ENCODE results near the gene SELENOI. TPM values are rescaled to one million over a fixed set of nuclear protein-coding genes. Genes with fewer than 3 reads are reported as not detected.
A peak's percentile ranks its signal among the peaks of the same experiment; 100 is the strongest.

Gene SELENOI
- total RNA-seq, 1 donor from 2014 or later: 51.9 TPM

- peaks cover 19% of the 10 kb centered on the region for H3K4me1 ChIP-seq (ENCODE audit: insufficient read depth, low read length)
- H3K36me3 ChIP-seq (ENCODE audit: insufficient read depth, low read length): no peaks in the 10 kb centered on the region
- H2AFZ ChIP-seq (ENCODE audit: low read depth, low read length): peak overlapping the region; percentile 100
- no peak overlapping the region for H3K4me3 ChIP-seq (ENCODE audit: insufficient read depth, low read depth, low read length)
- Mint-ChIP-seq H3K9me3 (ENCODE audit: unreplicated experiment) (no peaks in the 10 kb centered on the region), H3K36me3 (ENCODE audit: low read depth, unreplicated experiment) (peaks cover 3% of the 10 kb centered on the region), H3K27ac (ENCODE audit: unreplicated experiment) (no peak overlapping the region), H3K4me1 (ENCODE audit: low read depth, unreplicated experiment) (peaks cover 3% of the 10 kb centered on the region), H3K27me3 (ENCODE audit: low read depth, unreplicated experiment) (peaks cover 14% of the 10 kb centered on the region), H3K4me3 (ENCODE audit: unreplicated experiment) (no peak overlapping the region)
- H3K9me3 ChIP-seq (ENCODE audit: insufficient read depth, low read depth, low read length): no peaks in the 10 kb centered on the region
- H3K9ac ChIP-seq (ENCODE audit: low read length): peak overlapping the region; percentile 80
- no peak overlapping the region for H3K27ac ChIP-seq (ENCODE audit: low read depth, low read length)
- no peaks in the 10 kb centered on the region for H4K20me1 ChIP-seq (ENCODE audit: insufficient read depth, low read length)
- no peaks in the 10 kb centered on the region for H3K27me3 ChIP-seq (ENCODE audit: insufficient read depth, low read length)
- peak overlapping the region; percentile 96 for H3K4me2 ChIP-seq (ENCODE audit: low read length)
- TF ChIP-seq EZH2 (IDR thresholded peaks at IDR 0.05; ENCODE audit: insufficient read depth, low read length) (no peak), CTCF (IDR thresholded peaks at IDR 0.05; ENCODE audit: insufficient read depth, low read depth, low read length) (no peak)
- FAIRE-seq (no peak), DNase-seq (ENCODE audit: low read depth) (no peak)
- no peaks in the 10 kb centered on the region for H3K79me2 ChIP-seq (ENCODE audit: insufficient read depth, low read length)
Measured at GRCh38 chr2:26298286-26298637, 47.7 kb upstream of the SELENOI start.

- peaks cover 15% of the 10 kb centered on the region for H3K27me3 Mint-ChIP-seq (ENCODE audit: low read depth, unreplicated experiment)
- Histone ChIP-seq H2AFZ (ENCODE audit: low read depth, low read length) (peak overlapping the region; percentile 100), H3K9ac (ENCODE audit: low read length) (peak overlapping the region; percentile 80), H3K4me2 (ENCODE audit: low read length) (peak overlapping the region; percentile 96), H3K4me3 (ENCODE audit: insufficient read depth, low read depth, low read length) (peak overlapping the region; percentile 62), H3K4me1 (ENCODE audit: insufficient read depth, low read length) (peaks cover 19% of the 10 kb centered on the region), H3K9me3 (ENCODE audit: insufficient read depth, low read depth, low read length) (no peaks in the 10 kb centered on the region), H3K27me3 (ENCODE audit: insufficient read depth, low read length) (no peaks in the 10 kb centered on the region), H3K79me2 (ENCODE audit: insufficient read depth, low read length) (no peaks in the 10 kb centered on the region), H4K20me1 (ENCODE audit: insufficient read depth, low read length) (no peaks in the 10 kb centered on the region), H3K36me3 (ENCODE audit: insufficient read depth, low read length) (no peaks in the 10 kb centered on the region), H3K27ac (ENCODE audit: low read depth, low read length) (peak overlapping the region; percentile 50)
- peaks cover 3% of the 10 kb centered on the region for H3K4me1 Mint-ChIP-seq (ENCODE audit: low read depth, unreplicated experiment)
- DNase-seq (ENCODE audit: low read depth) (peak; percentile 43), FAIRE-seq (no peak)
- H3K36me3 Mint-ChIP-seq (ENCODE audit: low read depth, unreplicated experiment): peaks cover 3% of the 10 kb centered on the region
- H3K27ac Mint-ChIP-seq (ENCODE audit: unreplicated experiment): no peak overlapping the region
- no peak for TF ChIP-seq CTCF (IDR thresholded peaks at IDR 0.05; ENCODE audit: insufficient read depth, low read depth, low read length)
- TF ChIP-seq EZH2 (IDR thresholded peaks at IDR 0.05; ENCODE audit: insufficient read depth, low read length): no peak
- no peak overlapping the region for H3K4me3 Mint-ChIP-seq (ENCODE audit: unreplicated experiment)
- H3K9me3 Mint-ChIP-seq (ENCODE audit: unreplicated experiment): no peaks in the 10 kb centered on the region
Measured at GRCh38 chr2:26298638-26299393, 47.1 kb upstream of the SELENOI start.

GRCh38 chr2:26299471-26300101, 46.4 kb upstream of the SELENOI start:
- Histone ChIP-seq H3K4me3 (ENCODE audit: insufficient read depth, low read depth, low read length) (peak overlapping the region; percentile 62), H3K4me1 (ENCODE audit: insufficient read depth, low read length) (peaks cover 19% of the 10 kb centered on the region), H3K9me3 (ENCODE audit: insufficient read depth, low read depth, low read length) (no peaks in the 10 kb centered on the region), H3K79me2 (ENCODE audit: insufficient read depth, low read length) (no peaks in the 10 kb centered on the region), H3K9ac (ENCODE audit: low read length) (peak overlapping the region; percentile 80), H3K4me2 (ENCODE audit: low read length) (peak overlapping the region; percentile 96), H3K27me3 (ENCODE audit: insufficient read depth, low read length) (no peaks in the 10 kb centered on the region), H2AFZ (ENCODE audit: low read depth, low read length) (peak overlapping the region; percentile 100), H3K36me3 (ENCODE audit: insufficient read depth, low read length) (no peaks in the 10 kb centered on the region), H3K27ac (ENCODE audit: low read depth, low read length) (peak overlapping the region; percentile 50), H4K20me1 (ENCODE audit: insufficient read depth, low read length) (no peaks in the 10 kb centered on the region)
- no peak for FAIRE-seq
- peak; percentile 53 for DNase-seq (ENCODE audit: low read depth)
- Mint-ChIP-seq H3K27me3 (ENCODE audit: low read depth, unreplicated experiment) (peaks cover 15% of the 10 kb centered on the region), H3K4me1 (ENCODE audit: low read depth, unreplicated experiment) (peaks cover 3% of the 10 kb centered on the region), H3K27ac (ENCODE audit: unreplicated experiment) (no peak overlapping the region), H3K4me3 (ENCODE audit: unreplicated experiment) (no peak overlapping the region), H3K36me3 (ENCODE audit: low read depth, unreplicated experiment) (peaks cover 3% of the 10 kb centered on the region), H3K9me3 (ENCODE audit: unreplicated experiment) (no peaks in the 10 kb centered on the region)
- no peak for TF ChIP-seq CTCF (IDR thresholded peaks at IDR 0.05; ENCODE audit: insufficient read depth, low read depth, low read length)
- no peak for TF ChIP-seq EZH2 (IDR thresholded peaks at IDR 0.05; ENCODE audit: insufficient read depth, low read length)
